Activated naive CD4-positive, alpha-beta T cell treated with anti-CD3 and anti-CD28 coated beads, Interleukin-2, amount 10 ng/mL, durations not matched to agents 7 days and 5 days (primary cell): ENCODE measurements around the gene EPHA5.

Experiments
- CTCF ChIA-PET: fragments of 350-600 bp; sonication (Branson Sonifier 250); formaldehyde crosslinking; loops from one replicate; lab custom pipeline; 2021; ENCODE audit warnings: antibody characterized with exemption; lab: Charles Lee
- DNase-seq: peaks from one replicate; pipeline ENCODE4 v3.0.0-alpha.2; 2020
- H3K27ac Mint-ChIP-seq: one replicate; pipeline ENCODE4 v1.8.0; 2021; ENCODE audit warnings: mild to moderate bottlenecking, moderate library complexity, mixed read lengths
- H3K27me3 Mint-ChIP-seq: one replicate; pipeline ENCODE4 v1.8.0; 2021; ENCODE audit warnings: mild to moderate bottlenecking, mixed read lengths
- H3K36me3 Mint-ChIP-seq: one replicate; pipeline ENCODE4 v1.8.0; 2021; ENCODE audit warnings: mixed read lengths
- H3K4me1 Mint-ChIP-seq: one replicate; pipeline ENCODE4 v1.8.0; 2021; ENCODE audit warnings: mixed read lengths
- H3K4me3 Mint-ChIP-seq: one replicate; pipeline ENCODE4 v1.8.0; 2021; ENCODE audit warnings: mild to moderate bottlenecking, moderate library complexity, mixed read lengths
- H3K9me3 Mint-ChIP-seq: one replicate; pipeline ENCODE4 v1.8.0; 2021; ENCODE audit warnings: mixed read lengths

The EPHA5 gene

DNA sequence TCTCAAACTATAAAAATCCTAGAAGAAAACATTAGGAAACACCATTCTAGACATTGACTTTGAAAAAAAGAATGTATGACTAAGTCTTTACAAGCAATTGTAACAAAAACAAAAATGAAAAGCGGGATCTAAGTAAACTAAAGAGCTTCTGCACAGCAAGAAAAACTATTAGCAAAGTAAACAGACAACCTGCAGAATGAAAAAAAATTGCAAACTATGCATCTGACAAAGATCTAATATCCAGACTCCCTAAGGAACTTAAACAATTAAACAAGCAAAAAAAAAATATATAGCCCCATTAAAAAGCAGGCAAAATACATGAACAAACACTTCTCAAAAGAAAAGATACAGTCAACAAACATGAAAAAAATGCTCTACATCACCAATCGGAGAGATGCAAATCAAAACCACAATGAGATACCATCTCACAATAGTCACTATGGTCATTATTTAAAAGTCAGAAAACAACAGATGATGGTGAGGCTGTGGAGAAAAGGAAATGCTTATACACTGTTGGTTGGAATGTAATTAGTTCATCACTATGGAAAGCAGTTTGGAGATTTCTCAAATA, 168.1 kb downstream of the EPHA5 start:
- Mint-ChIP-seq H3K27ac (no peak overlapping the region), H3K4me3 (no peak overlapping the region), H3K4me1 (no peaks in the 10 kb centered on the region), H3K27me3 (no peaks in the 10 kb centered on the region), H3K9me3 (peaks cover 3% of the 10 kb centered on the region), H3K36me3 (no peaks in the 10 kb centered on the region)
- CTCF ChIA-PET, result no interaction called here
- DNase-seq, result no peak

GRCh38 chr4:65498606-65499005, 171.7 kb downstream of the EPHA5 start:
- H3K27me3 Mint-ChIP-seq, result no peaks in the 10 kb centered on the region
- DNase-seq, result no peak
- no peaks in the 10 kb centered on the region for H3K36me3 Mint-ChIP-seq
- CTCF ChIA-PET, result no interaction called here
- H3K4me1 Mint-ChIP-seq, result no peaks in the 10 kb centered on the region
- no peak overlapping the region for H3K27ac Mint-ChIP-seq
- H3K9me3 Mint-ChIP-seq, result no peaks in the 10 kb centered on the region
- H3K4me3 Mint-ChIP-seq, result no peak overlapping the region

GRCh38 chr4:65495439-65495838, 174.8 kb downstream of the EPHA5 start:
- no peak overlapping the region for H3K27ac Mint-ChIP-seq
- no peaks in the 10 kb centered on the region for H3K4me1 Mint-ChIP-seq
- H3K9me3 Mint-ChIP-seq, result peaks cover 2% of the 10 kb centered on the region
- no peaks in the 10 kb centered on the region for H3K27me3 Mint-ChIP-seq
- no peak for DNase-seq
- H3K36me3 Mint-ChIP-seq, result no peaks in the 10 kb centered on the region
- CTCF ChIA-PET, result no interaction called here
- no peak overlapping the region for H3K4me3 Mint-ChIP-seq

GRCh38 chr4:65482410-65482809, 187.9 kb downstream of the EPHA5 start:
- Mint-ChIP-seq H3K27me3 (no peaks in the 10 kb centered on the region), H3K27ac (no peak overlapping the region), H3K9me3 (peaks cover 2% of the 10 kb centered on the region), H3K36me3 (no peaks in the 10 kb centered on the region), H3K4me3 (no peak overlapping the region), H3K4me1 (no peaks in the 10 kb centered on the region)
- no peak for DNase-seq
- CTCF ChIA-PET, result no interaction called here

GRCh38 chr4:65472531-65472930, 197.8 kb downstream of the EPHA5 start:
- no peak overlapping the region for H3K27ac Mint-ChIP-seq
- H3K4me1 Mint-ChIP-seq, result no peaks in the 10 kb centered on the region
- no peaks in the 10 kb centered on the region for H3K27me3 Mint-ChIP-seq
- no peak for DNase-seq
- CTCF ChIA-PET, result no interaction called here
- peaks cover 3% of the 10 kb centered on the region for H3K9me3 Mint-ChIP-seq
- H3K4me3 Mint-ChIP-seq, result no peak overlapping the region
- no peaks in the 10 kb centered on the region for H3K36me3 Mint-ChIP-seq

GRCh38 chr4:65467068-65467680, 203.1 kb downstream of the EPHA5 start:
- CTCF ChIA-PET, result no interaction called here
- DNase-seq, result no peak
- no peak overlapping the region for H3K27ac Mint-ChIP-seq
- no peaks in the 10 kb centered on the region for H3K4me1 Mint-ChIP-seq
- no peak overlapping the region for H3K4me3 Mint-ChIP-seq
- H3K27me3 Mint-ChIP-seq, result peaks cover 4% of the 10 kb centered on the region
- no peaks in the 10 kb centered on the region for H3K36me3 Mint-ChIP-seq
- no peaks in the 10 kb centered on the region for H3K9me3 Mint-ChIP-seq

DNA sequence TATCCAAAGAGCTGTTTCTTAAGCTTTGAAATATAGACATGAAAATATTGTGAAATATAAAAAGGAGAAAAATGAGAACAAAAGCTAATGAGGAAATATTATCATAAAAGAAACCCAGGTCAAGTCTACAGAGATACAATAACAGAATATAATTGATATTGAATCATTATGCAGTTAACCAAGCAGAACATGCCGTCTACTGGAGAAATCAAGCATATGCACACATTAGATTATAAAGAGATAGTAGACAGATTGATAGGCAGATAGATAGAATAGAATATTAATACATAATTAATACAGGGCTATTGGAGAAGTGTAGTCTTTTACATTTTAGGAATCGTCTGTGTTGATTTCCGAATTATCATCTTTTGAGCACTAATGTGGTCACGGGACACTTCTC, 208.5 kb downstream of the EPHA5 start:
- DNase-seq, result no peak
- H3K9me3 Mint-ChIP-seq, result no peaks in the 10 kb centered on the region
- CTCF ChIA-PET, result no interaction called here
- no peak overlapping the region for H3K27ac Mint-ChIP-seq
- H3K4me1 Mint-ChIP-seq, result no peaks in the 10 kb centered on the region
- no peak overlapping the region for H3K4me3 Mint-ChIP-seq
- no peaks in the 10 kb centered on the region for H3K36me3 Mint-ChIP-seq
- H3K27me3 Mint-ChIP-seq, result peaks cover 4% of the 10 kb centered on the region

DNA sequence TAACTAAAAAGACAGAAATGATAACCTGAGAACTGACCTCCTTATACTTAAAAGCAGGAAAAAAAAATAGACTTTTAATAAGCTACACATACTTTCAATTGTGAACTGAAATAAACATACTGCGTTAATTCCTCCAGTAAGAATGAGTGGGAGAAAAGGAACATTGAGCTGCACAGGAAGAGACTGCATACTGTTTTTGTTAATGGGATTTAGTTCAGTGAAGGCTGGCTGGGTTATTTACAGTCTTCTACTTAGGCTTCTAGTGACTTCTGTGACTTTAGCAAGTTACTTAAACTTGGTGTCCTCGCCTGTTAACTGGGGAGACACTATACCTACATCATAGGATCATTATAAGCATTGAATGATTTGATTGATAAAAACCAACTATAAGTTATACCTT, 213.3 kb downstream of the EPHA5 start:
- Mint-ChIP-seq H3K4me3 (no peak overlapping the region), H3K36me3 (no peaks in the 10 kb centered on the region), H3K4me1 (no peaks in the 10 kb centered on the region), H3K9me3 (peaks cover 2% of the 10 kb centered on the region), H3K27me3 (no peaks in the 10 kb centered on the region), H3K27ac (no peak overlapping the region)
- DNase-seq, result no peak
- CTCF ChIA-PET, result no interaction called here

- Mint-ChIP-seq H3K9me3 (peaks cover 2% of the 10 kb centered on the region), H3K27ac (no peak overlapping the region), H3K27me3 (no peaks in the 10 kb centered on the region), H3K4me3 (no peak overlapping the region), H3K36me3 (no peaks in the 10 kb centered on the region), H3K4me1 (no peaks in the 10 kb centered on the region)
- no peak for DNase-seq
- CTCF ChIA-PET, result no interaction called here
Observed at GRCh38 chr4:65456579-65456978, 213.7 kb downstream of the EPHA5 start.

GRCh38 chr4:65453398-65453797, 216.9 kb downstream of the EPHA5 start:
- CTCF ChIA-PET, result no interaction called here
- H3K9me3 Mint-ChIP-seq, result peaks cover 2% of the 10 kb centered on the region
- no peaks in the 10 kb centered on the region for H3K36me3 Mint-ChIP-seq
- H3K27ac Mint-ChIP-seq, result no peak overlapping the region
- H3K4me1 Mint-ChIP-seq, result no peaks in the 10 kb centered on the region
- DNase-seq, result no peak
- no peaks in the 10 kb centered on the region for H3K27me3 Mint-ChIP-seq
- no peak overlapping the region for H3K4me3 Mint-ChIP-seq

GRCh38 chr4:65450899-65451298, 219.4 kb downstream of the EPHA5 start:
- CTCF ChIA-PET, result no interaction called here
- no peaks in the 10 kb centered on the region for H3K36me3 Mint-ChIP-seq
- no peak overlapping the region for H3K27ac Mint-ChIP-seq
- H3K4me3 Mint-ChIP-seq, result no peak overlapping the region
- peaks cover 2% of the 10 kb centered on the region for H3K9me3 Mint-ChIP-seq
- DNase-seq, result no peak
- H3K27me3 Mint-ChIP-seq, result no peaks in the 10 kb centered on the region
- H3K4me1 Mint-ChIP-seq, result no peaks in the 10 kb centered on the region

DNA sequence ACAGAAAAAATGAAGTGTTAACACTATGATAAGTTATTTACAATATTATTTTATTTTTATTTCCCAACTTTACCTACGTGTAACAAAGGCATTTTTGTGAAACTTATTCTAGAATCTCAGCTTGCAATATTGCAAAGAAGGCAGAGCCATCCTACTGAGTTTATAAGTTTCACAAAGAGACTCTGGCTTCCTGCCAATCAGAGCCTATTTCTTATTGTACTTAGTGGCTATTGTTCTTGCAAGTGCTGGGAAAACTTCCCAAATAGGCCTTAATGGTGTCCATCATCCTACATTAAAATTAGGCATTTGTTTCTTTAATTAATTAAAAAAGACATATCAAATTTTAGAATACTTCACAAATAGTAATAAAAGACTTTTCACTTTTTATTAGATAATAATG, 233.2 kb downstream of the EPHA5 start:
- Mint-ChIP-seq H3K27ac (no peak overlapping the region), H3K27me3 (no peaks in the 10 kb centered on the region), H3K36me3 (no peaks in the 10 kb centered on the region), H3K4me3 (no peak overlapping the region), H3K4me1 (no peaks in the 10 kb centered on the region), H3K9me3 (no peaks in the 10 kb centered on the region)
- CTCF ChIA-PET, result no interaction called here
- no peak for DNase-seq

- DNase-seq, result no peak
- Mint-ChIP-seq H3K4me3 (no peak overlapping the region), H3K36me3 (no peaks in the 10 kb centered on the region), H3K4me1 (no peaks in the 10 kb centered on the region), H3K9me3 (peaks cover 4% of the 10 kb centered on the region), H3K27ac (no peak overlapping the region), H3K27me3 (no peaks in the 10 kb centered on the region)
- CTCF ChIA-PET, result no interaction called here
Observed at GRCh38 chr4:65422109-65422508, 248.2 kb downstream of the EPHA5 start.

DNA sequence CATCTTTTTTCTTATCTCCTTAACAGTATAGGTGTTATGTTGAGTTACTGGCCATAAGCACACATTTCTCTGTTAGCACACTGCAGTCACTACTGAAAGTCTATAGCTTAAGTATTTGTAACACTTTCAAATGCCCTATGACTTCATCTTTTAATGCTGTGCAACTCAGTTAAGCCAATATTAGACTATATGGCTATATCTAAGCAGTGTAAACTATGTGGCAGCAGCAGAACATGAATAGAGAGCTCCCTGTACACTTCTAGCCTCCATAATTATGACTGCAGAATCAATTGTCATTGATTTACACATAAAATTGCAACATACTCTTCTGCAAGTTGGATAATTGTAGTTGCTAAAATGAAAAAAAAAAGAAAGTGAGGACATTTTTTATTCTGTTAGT, 250.3 kb downstream of the EPHA5 start:
- CTCF ChIA-PET, result no interaction called here

DNA sequence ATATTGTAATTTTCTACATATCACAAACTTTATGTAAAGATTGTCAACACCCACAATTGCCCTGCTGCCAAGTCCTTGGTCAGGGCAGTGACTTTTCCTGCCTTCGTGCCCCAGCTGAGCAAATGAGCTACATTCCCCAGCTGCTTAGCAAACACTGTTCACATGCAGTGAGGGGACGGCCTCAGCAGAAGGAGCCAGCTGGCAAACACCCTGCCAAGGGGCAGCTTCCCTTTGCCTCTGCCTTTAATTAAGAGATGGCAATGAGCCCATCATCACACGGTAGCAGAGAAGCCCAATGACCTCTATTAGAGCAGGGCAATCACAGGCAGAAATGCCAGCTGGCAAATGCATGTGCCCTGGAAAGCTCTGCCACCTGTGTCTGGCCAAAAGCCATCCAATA, 253.4 kb downstream of the EPHA5 start:
- DNase-seq, result no peak
- Mint-ChIP-seq H3K4me3 (no peak overlapping the region), H3K4me1 (no peaks in the 10 kb centered on the region), H3K9me3 (peaks cover 2% of the 10 kb centered on the region), H3K36me3 (no peaks in the 10 kb centered on the region), H3K27ac (no peak overlapping the region), H3K27me3 (no peaks in the 10 kb centered on the region)
- CTCF ChIA-PET, result no interaction called here

More for the DNA sequence above, 250.3 kb downstream of the EPHA5 start:
- no peaks in the 10 kb centered on the region for H3K36me3 Mint-ChIP-seq
- no peaks in the 10 kb centered on the region for H3K4me1 Mint-ChIP-seq
- no peak overlapping the region for H3K27ac Mint-ChIP-seq
- DNase-seq, result no peak
- no peak overlapping the region for H3K4me3 Mint-ChIP-seq
- no peaks in the 10 kb centered on the region for H3K27me3 Mint-ChIP-seq
- H3K9me3 Mint-ChIP-seq, result peaks cover 2% of the 10 kb centered on the region
